COLO829 (cell line): Measurements from ENCODE around the gene KCNH3.
"Not testable (repeated sequence)": the region's sequence is repeated elsewhere in the genome, so short reads cannot be mapped to it uniquely, and the experiment has no call there.

ENCODE experiments used
- DNase-seq: peaks from one replicate; pipeline ENCODE4 v3.0.0; 2012; ENCODE audit warnings: low spot score

KCNH3 gene

DNA sequence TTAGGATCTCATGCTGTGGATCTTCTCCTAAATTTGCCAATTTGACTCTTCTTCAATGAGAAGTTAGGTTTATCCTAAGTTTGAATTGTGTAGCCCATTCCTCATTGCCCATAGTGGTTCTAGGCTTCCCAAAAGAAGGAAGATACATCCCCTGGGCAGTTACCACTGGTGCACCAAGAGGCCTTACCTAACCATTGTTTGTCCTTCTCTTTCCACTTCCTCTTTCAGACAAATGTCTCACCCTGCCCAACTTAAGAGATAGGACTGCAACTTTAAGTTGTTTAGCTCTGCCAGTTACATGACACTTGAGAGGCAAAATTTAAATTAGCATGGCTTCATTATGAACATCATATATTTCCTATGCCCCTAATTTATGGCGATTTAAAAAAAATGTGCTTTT is 9.4 kb upstream of the KCNH3 start:
- DNase-seq, result no peak

DNA sequence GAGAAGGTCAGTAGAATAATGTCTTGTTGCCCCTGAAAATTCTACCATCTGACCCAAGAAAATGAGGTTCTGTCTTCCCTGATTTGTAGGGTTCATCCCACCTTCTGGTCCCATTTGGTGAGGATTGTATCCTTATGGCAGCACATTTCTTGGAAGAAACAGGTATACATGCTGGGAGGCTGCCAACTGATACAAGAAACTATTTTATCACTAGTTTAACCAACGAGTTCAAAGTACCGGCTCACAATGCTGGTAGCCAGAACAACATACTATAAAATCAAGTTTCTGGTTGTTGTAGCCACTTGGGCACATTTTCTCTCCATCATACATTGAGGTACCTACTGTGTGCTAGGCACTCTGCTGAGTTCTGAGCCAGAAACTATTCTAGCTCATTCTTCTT is 7.1 kb upstream of the KCNH3 start:
- DNase-seq, result no peak

DNA sequence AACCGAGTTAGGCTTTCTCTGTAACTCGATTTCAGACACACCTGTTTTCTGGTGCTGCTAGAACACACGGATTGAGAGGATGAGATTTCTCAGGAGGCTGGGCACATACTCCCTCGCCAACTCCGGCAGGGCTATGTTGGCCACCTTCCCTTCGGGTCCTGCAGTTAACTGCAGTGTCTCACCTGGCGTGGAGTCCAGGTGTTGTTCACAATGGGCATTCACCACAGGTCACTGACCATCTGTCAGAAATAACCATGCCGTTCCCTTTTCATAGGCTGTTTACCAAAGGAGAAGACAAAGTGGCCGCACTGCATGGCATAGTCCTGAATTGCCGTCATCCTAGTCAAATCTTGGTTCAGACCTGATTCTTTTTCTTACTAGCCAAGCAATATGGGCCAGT is 5.5 kb upstream of the KCNH3 start:
- DNase-seq, result no peak

DNA sequence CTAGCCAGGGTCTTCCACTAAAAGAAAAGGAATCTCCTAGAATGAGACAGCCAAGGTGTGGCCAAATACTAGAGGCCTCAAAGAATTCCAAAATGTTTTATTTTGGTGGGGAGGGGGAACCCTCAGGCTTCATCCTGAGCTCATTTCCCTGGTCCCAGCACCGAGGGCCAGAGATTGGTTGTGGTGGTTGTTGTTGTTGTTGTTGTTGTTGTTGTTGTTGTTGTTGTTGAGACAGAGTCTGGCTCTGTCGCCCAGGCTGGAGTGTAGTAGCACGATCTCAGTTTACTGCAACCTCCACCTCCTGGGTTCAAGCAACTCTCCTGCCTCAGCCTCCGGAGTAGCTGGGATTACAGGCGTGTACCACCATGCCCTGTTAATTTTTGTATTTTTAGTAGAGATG is 4.7 kb upstream of the KCNH3 start:
- not testable (repeated sequence) for DNase-seq

DNA sequence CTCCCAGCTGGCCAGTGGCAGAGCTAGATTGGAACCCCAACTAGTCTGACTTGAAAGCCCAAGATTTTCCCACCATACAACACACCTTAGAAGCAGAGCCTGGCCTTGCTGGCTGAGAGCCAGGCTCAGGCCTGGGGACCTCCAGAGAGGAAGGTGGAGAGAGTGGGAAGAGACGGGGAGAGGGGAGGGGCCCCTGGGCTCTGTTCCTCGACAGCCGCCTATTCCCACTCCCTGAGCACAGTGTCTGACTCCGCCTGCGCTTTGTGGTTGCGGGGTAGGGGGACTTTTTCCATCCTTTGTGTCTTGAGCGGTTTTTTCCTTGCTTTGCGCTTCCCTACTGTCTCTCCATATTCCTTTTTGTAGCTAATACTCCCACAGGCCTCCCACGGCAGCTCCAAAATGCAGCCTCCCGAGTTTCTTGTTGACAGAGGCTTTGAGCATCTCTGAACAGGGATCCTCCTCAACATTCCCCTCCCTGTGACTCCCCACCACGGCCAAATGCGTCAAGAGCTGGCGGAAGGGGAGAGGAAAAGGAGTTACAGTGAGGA is 4.0 kb upstream of the KCNH3 start:
- no peak for DNase-seq

DNA sequence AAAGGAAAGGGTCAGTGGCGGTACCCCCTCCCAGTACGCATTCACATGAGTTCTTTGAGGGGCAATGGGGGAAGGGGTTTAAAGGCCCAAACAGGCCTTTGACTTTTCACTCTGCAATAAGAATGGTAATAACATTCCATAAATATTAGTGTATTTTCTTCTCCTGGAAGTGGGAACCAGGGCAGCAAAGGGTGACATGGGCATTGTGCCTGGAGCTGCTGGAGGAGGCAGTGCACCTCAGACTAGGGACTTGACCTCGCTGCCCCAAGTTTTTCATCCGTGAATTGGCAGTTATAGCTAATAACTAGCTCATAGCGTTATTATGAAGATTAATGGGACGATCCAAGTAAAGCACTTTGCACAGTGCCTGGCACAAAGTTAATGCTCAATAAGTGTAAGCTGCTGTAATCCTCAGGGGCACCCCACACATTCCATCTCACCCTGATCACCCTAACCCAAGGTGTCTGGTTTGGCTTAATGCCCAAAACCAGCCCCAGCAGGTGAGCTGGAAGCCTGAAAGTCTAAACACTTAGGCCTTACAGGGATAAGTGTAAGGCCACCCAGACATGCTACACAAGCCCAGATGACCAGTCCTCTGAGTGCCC is 2.8 kb upstream of the KCNH3 start:
- DNase-seq, result no peak

DNA sequence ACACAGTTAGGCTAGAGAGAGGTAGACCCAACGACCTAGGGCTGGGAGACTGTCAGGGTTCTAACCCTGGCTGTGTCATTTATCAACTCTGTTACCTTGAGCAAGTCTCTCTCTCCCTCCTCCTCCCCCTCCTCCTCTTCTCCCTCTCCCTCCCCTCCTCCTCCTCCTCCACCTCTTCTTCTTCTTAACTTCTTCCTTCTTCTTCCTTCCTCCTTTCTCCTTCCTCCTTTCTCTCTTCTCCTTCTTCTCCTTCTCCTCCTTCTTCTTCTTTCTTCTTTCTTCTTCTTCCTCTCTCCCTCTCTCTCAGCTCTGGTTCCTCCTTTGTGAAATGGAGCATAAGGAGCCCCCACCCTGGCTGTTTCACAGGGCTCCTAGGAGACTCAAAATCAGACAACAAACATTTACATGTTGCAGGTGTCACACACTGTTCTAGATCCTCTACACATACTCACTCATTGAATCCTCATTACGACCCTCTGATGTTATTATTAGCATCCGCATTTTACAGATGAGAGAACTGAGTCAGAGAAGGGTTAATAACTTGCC is 2.2 kb upstream of the KCNH3 start:
- no peak for DNase-seq

DNA sequence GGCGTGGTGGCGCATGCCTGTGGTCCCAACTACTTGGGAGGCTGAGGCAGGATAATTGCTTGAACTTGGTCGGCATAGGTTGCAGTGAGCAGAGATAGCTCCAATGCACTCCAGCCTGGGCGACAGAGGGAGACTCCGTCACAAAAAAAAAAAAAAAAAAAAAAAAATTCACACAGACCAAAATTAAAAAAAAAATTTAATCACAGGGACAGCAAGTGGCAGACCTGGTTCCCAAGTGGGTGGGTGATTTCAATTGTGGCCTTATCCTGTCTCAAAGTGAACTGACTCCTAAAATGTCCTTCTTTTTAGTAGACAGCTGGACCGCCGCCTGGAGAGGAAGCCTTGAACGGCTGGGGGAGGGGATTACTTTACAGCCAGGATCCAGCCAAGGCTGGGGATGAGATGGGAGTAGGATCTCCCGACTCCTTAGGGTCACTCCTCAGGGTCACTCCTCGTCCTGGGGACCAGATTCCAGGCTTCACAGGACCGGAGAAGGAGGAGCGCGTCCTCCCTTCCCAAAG is 1.5 kb upstream of the KCNH3 start:
- no peak for DNase-seq

DNA sequence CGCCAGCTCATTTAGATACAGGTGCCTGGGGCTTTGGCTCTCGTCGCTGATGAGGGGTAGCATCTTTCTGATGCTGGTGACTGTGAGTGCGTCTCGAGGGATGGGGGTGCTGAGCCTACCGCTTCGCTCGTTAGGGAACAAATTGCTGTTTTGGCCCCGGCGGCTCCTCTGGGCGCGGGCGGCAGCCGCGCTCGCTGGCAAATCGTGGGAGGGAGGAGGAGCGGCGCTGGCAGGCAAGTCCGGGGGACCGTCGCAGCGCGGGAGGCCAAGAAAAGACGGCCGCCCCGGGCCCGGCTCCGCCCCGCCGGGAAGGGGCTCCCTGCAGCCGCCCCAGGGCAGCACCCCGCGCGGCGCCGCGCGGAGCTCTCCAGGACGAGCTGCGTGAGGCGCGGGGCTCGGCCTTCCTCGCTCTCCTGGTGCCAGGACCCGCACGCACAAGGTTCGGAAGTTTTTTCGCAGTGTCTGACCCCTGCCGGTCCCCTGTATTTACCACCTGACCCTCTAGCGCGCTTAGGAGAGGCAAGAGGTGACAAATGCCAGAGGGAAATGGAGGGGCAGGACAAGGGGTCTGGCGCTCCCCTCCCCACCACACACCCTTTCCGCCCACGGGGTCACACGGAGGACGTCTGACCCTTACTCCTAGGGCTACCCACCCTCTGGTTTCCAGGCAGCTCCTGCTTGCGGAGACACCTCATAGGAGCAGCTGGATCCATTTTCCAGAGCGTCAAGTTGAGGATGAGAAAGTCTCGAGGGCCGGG is 899 bp upstream of the KCNH3 start:
- DNase-seq, result no peak

DNA sequence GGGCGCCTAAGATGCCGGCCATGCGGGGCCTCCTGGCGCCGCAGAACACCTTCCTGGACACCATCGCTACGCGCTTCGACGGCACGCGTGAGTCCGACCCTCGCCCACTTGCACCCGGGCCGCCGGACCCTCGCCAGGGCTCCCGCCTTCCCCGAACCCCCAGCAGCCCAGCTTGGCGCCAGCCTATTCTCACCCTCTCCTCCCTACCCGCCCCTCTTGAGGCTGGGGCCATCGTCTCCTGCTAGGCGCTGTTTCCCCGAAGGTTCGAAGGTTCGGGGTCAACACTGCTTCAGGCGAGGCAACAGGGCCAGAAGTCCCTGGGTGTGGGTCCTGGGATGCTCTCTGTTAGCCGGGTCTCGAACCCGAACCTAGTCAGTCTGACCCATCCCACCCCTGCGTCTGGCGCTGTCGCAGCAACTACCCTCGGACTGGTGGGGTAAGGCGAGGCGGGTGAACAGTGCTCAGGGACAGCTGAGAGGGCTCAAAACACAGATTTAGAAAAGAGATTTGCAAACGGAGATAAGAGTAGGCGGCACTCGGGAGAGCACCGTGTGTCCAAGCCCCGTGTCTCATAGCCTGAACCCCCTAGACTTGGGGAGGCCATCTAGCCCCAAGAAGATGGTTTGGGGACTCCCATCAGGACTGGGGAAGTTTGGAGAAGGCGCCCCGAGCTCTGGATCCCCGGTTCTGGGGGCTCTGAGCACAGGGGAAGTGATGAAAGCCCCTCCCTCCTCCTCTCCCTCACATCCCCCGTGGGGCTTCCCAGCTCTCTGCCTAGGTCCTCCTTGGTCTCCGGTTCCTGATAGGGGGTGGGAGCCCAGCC is 787 bp downstream of the KCNH3 start:
- no peak for DNase-seq

DNA sequence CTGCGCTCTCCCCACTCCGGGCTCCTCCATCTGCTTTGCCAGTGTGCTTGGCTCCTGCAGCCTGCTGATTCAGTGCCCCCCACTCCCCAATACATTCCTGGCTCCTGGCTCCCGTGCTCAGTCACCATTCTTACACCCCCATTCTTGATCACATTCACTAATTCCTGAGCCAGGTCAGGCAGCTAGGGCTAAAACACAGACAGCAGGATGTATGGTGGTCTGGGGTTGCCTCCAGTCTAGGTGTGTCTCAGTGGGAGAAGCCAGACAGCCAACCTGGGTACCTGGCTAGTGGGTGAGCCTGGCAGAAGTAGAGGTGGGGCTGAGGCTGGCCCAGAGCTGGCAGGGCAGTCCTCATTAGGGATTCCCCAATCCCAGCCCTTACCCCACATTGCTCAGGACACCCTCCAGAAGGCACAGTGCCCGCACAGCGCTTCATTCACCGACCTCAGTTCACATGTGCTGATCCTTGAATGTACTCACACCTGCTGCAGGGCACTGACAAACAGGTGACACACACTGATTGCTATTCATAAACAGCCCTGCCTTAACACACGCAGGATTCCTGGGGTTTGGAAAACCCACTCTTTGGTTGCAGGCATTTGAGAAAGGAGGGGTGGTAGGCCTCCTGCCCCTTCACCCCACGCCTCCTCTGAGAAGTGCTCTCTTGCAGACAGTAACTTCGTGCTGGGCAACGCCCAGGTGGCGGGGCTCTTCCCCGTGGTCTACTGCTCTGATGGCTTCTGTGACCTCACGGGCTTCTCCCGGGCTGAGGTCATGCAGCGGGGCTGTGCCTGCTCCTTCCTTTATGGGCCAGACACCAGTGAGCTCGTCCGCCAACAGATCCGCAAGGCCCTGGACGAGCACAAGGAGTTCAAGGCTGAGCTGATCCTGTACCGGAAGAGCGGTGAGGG is 1.7 kb downstream of the KCNH3 start:
- DNase-seq, result no peak

DNA sequence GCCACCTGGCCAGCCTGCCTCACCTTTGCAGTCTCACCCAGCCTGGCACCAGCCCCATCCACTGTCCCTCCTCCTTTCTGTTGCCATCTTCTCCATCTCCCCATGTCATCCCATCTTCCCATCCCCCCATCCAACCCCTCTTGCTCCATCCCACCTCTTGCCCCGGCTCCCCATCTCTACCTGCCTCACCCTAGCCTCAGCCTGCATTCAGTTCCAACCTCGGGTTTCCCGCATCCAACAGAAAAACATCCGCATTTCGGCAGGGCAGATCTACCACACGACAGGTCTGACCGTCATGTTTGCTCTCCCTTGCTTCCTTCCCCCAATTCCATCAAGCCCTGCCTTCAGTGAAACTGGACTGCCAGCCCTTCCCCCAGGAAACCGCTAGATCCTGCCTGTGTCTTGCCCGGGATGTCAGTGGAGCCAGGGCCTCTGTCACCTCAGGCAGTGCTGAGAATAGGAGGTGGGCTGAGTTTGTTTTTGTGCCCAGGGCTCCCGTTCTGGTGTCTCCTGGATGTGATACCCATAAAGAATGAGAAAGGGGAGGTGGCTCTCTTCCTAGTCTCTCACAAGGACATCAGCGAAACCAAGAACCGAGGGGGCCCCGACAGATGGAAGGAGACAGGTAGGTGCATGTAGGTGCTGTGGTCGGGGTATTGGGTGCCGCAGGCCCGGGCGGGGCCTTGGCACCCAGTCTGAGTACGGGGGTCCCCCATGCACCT is 2.5 kb downstream of the KCNH3 start:
- DNase-seq, result no peak

DNA sequence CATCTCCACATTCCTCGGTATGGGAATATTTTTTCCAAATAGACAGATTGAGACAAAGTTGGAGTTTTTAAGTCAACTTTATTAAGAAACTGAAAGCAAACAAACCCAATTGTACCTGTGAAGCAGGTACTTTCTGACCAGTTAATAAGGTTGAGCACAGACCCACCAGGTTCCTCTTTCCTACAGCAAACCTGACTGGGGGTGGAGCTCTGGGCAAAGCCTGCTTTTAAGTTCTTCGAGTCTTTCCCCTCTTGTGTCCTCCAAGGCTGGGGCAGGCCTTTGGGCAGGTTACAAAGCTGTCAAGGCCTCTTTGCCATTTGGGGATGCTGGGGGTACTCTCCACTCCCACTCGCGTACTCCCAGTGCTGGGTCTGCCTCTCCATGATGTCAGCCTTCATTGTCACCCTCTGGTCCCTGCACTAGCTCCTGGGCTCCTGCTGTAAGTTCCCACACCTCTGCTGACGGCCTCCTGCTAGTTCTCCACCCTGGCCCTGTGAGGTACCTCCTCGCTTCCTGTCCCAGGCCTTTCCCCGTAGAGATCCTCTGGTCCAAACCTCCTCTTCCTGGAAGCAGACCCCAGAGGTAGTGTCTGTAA is 3.2 kb downstream of the KCNH3 start:
- no peak for DNase-seq

DNA sequence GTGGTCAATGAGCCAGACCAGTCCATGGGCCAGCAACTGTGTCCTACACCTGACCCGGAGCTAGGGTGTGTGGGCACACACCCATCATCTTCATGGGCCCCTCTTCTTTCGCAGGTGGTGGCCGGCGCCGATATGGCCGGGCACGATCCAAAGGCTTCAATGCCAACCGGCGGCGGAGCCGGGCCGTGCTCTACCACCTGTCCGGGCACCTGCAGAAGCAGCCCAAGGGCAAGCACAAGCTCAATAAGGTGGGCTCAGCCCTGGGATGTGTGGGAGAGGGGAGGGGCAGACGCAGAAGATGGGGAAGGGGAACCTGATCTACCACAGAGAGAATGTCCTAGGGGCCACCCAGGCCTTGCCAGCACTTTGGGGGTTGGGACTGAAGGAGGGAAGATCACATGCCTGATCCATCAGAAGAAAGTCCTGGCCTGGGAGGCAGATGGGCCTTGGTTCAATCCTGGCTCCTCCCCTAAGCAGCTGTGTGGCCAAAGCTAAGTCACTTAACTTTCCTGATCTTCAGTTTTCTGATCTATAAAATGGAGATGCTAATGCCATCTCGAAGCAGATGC is 3.8 kb downstream of the KCNH3 start:
- no peak for DNase-seq

DNA sequence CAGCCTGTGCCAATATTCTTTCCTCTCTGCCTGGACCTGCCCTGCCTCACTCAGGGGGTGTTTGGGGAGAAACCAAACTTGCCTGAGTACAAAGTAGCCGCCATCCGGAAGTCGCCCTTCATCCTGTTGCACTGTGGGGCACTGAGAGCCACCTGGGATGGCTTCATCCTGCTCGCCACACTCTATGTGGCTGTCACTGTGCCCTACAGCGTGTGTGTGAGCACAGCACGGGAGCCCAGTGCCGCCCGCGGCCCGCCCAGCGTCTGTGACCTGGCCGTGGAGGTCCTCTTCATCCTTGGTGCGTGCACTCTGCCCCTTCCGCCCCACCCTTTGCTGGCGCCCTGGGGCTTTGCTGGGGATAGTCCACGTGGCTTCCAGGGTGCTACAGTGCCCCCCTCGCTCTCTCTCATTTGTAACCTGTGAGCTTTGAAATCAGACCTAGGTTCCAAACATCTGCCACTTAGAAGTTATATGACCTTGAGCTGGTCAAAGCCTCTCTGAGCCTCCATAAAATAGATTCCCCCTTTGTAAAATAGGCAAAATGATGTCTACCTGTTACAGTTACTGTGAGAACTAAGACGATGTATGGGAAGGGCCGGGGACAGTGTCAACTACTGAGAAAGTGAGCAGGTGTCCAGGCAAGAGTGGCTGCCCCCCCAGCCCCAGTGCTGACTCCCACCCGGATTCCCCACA is 4.5 kb downstream of the KCNH3 start:
- DNase-seq, result no peak

DNA sequence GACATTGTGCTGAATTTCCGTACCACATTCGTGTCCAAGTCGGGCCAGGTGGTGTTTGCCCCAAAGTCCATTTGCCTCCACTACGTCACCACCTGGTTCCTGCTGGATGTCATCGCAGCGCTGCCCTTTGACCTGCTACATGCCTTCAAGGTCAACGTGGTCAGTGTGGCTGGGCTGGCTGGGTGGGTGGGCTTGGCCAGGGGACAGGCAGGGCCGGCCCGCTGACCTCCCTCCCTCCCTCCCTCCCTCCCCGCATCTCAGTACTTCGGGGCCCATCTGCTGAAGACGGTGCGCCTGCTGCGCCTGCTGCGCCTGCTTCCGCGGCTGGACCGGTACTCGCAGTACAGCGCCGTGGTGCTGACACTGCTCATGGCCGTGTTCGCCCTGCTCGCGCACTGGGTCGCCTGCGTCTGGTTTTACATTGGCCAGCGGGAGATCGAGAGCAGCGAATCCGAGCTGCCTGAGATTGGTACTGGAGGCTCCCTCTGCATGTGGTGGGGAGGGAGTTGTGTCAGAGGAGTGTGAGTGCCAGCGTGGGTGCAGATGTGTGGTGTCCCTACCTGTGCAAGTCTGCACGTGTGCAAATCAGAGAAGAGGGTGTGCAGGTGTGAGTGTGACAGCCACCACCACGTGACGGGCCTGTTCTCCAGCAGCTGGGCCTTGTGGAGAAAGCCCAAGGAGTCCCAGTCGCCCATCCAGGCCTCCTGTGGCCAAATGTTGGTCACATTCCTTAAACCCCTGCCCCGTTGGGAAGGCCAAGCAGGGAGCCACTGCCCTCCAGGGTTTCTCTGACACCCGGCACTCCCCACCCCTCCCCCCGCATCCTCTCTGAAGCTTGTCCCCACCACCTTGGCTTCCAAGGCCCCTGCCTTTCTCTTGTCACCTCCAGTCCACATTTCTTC is 5.3 kb downstream of the KCNH3 start:
- DNase-seq, result no peak

DNA sequence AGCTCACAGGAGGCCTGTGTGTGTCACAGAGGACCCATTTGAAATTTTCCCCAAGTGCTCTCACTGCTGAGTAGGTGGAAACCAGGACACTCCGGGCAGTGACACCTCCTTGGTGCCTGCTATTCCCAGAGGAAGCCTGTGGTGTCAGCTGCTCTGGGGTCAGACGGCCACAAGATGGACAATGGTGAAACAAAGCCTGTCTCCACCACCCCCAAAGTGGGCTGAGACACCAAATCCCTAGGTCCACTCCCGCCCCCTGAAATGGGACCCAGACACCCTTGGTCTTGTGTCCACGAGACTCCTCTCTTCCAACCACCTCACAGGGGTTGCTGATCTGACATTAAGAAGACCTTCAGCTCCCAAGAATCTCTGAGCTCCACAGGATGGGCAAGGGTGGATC is 7.0 kb downstream of the KCNH3 start:
- DNase-seq, result no peak

DNA sequence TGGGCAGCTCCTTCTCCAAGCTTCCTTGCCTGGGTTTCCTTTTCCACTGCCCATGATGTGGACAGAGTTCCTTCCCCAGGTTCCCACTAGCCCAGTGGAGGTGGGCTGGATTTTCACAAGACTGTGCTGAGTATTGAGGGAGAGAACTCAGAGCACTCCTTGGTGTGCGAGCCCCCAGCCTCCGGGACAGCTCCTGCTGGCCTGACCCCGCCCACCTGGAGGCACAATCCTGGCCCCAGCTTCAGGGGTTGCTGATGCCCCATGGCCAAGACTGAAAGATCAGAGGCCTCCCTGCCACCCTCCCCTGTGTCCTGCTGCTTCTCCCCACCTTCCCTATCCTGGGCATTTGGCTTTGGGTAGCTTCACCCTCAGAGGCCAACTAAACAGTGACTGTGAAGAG is 7.7 kb downstream of the KCNH3 start:
- DNase-seq, result no peak
